ENCODE data around the gene LIG1. TPM values are rescaled to one million over a fixed set of nuclear protein-coding genes. Genes with fewer than 3 reads are reported as not detected.

LIG1 gene
- total and polyA plus RNA-seq, 2 of the 13 experiments (the other 11 are each of a cell fraction or from before 2014, with no cell fraction given) = 20.1 to 64.4 TPM

DNA sequence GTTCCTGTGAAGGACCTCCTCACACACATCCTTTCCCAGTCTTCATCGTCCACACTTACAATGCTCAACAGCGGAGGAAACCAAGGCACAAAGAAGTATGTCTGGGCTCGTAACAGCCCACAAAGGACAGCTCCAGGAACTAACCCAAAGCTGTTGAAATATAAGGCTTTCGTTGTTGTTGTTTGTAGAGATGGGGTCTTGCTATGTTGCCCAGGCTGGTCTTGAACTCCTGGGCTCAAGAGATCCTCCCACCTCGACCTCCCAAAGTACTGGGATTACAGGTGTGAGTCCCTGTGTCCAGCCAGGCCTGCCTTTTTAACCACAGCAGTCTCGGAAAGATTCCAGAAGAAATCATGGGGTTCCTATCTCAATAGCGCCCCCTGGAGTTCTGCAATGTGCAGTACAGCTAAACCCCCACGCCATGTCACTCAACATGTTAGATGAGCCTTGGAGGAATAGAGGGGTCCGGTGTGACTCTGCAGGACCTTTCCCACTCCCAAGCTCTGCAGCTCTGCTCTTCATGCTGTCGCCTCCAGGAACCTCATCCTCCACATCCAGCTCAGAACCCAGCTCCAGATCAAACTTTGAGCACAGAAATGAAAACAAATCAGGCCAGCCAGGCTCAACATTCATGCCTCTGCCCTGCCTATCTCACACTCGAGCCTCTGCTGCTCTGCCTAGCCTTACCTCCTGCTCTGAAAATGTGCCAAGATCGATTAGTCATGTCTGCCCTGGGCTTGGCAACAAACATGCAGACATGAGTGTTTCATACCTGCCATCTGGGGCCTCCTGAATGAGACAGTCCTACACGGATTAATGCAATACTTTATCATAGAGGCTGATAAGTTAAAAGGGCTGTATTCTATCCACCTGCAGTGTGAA lies 67.0 kb downstream of the LIG1 start (continued):
- TF ChIP-seq, protein P1, sequence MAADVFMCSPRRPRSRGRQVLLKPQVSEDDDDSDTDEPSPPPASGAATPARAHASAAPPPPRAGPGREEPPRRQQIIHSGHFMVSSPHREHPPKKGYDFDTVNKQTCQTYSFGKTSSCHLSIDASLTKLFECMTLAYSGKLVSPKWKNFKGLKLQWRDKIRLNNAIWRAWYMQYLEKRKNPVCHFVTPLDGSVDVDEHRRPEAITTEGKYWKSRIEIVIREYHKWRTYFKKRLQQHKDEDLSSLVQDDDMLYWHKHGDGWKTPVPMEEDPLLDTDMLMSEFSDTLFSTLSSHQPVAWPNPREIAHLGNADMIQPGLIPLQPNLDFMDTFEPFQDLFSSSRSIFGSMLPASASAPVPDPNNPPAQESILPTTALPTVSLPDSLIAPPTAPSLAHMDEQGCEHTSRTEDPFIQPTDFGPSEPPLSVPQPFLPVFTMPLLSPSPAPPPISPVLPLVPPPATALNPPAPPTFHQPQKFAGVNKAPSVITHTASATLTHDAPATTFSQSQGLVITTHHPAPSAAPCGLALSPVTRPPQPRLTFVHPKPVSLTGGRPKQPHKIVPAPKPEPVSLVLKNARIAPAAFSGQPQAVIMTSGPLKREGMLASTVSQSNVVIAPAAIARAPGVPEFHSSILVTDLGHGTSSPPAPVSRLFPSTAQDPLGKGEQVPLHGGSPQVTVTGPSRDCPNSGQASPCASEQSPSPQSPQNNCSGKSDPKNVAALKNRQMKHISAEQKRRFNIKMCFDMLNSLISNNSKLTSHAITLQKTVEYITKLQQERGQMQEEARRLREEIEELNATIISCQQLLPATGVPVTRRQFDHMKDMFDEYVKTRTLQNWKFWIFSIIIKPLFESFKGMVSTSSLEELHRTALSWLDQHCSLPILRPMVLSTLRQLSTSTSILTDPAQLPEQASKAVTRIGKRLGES (CRISPR knock-in tag; IDR thresholded peaks at IDR 0.05; ENCODE audit: borderline replicate concordance) = no peak
- TF ChIP-seq ERF (CRISPR knock-in tag; IDR thresholded peaks at IDR 0.05) (peak; percentile 44; the same call in 1 of the 2 replicates), NKX3-1 (CRISPR knock-in tag; IDR thresholded peaks at IDR 0.05) (no peak), ZNF432 (CRISPR knock-in tag; IDR thresholded peaks at IDR 0.05; ENCODE audit: borderline replicate concordance) (no peak), STAG1 (CRISPR knock-in tag; IDR thresholded peaks at IDR 0.05) (peak; percentile 67)

DNA sequence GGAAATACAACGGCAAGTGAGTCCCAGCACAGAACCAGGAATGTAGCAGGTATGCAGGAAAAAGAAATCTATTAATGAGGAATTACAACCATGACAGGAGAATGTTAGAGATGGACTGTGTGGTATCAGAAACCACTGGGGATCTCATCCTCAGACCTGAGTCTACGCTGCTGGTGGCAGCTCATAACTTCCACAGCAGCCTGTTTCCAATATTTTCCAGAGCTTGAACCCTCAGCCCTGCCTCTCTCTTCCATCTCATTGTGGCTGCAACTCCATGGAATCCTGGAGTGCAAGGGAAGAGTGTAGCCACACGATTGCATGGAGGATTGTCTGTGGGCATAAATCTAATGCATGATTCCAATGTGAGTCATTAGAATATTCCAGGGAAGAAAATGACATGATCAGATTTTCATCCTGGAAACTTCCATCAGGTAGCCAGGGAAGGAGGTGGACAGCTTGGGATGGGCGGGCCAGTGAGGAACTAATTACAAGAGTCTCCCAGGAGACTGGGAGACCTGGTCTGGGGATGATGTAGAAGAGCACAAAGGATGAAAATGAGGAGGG lies 74.5 kb downstream of the LIG1 start:
- H3K9me3 ChIP-seq (ENCODE audit: low read length) = no peaks in the 10 kb centered on the region
- no peaks in the 10 kb centered on the region; a peak in 1 of 5 replicates for H3K27me3 ChIP-seq (ENCODE audit: control insufficient read depth in 1 of 2, insufficient read depth in 2 of 2, low read length in 2 of 2)
- FAIRE-seq = no peak
- no peaks in the 10 kb centered on the region for H3K79me2 ChIP-seq (ENCODE audit: insufficient read depth, low read length)
- H3K4me3 ChIP-seq (replicated peaks in 1 of 3; ENCODE audit: insufficient read depth in 1 of 3, low read depth in 2 of 3, low read length in 3 of 3) = no peak overlapping the region
- no peak overlapping the region for H3K9ac ChIP-seq (ENCODE audit: insufficient read depth, low read depth, low read length)
- POLR2A ChIA-PET = no interaction called here
- WGBS (ENCODE audit: low lambda C conversion rate) = 63% methylated on average over 4 of the region's 4 CpGs
- H2AFZ ChIP-seq (ENCODE audit: low read length) = no peak overlapping the region
- intact Hi-C loops (cut with micrococcal nuclease; ENCODE audit: unreplicated experiment) (no loop called here), in situ Hi-C loops (cut with HindIII; ENCODE audit: extremely low pct_ligation_motif_present, low pct_unique_long_range_greater_than_20kb) (no loop called here)
- no peaks in the 10 kb centered on the region for H3K4me1 ChIP-seq (ENCODE audit: insufficient read depth, low read length)
- no peak for ATAC-seq
- no peak for DNase-seq (ENCODE audit: low spot score)
- BruUV-seq (replicated peaks) = no TSS peak
- no peak overlapping the region for H3K4me2 ChIP-seq (ENCODE audit: low read depth, low read length)
- CTCF ChIA-PET (ENCODE audit: low intra/inter-chr PET ratio, low total read pairs) = no interaction called here
- no peak overlapping the region for H3K27ac ChIP-seq (ENCODE audit: extremely low read length, insufficient read depth, low read length)
- no peaks in the 10 kb centered on the region for H3K36me3 ChIP-seq (replicated peaks in 1 of 2; ENCODE audit: control insufficient read depth in 1 of 2, insufficient read depth in 2 of 2, low read length in 2 of 2)
- no peaks in the 10 kb centered on the region for H4K20me1 ChIP-seq (ENCODE audit: insufficient read depth, low read length)
- TF ChIP-seq ZNF234 (CRISPR knock-in tag; conservative IDR thresholded peaks at IDR 0.05) (no peak), WIZ (CRISPR knock-in tag; IDR thresholded peaks at IDR 0.05) (no peak), MIXL1 (CRISPR knock-in tag; IDR thresholded peaks at IDR 0.05) (no peak), PITX1 (CRISPR knock-in tag; IDR thresholded peaks at IDR 0.05) (no peak), ZNF772 (CRISPR knock-in tag; IDR thresholded peaks at IDR 0.05) (no peak), ZFYVE20 (CRISPR knock-in tag; IDR thresholded peaks at IDR 0.05; ENCODE audit: borderline replicate concordance, low read depth) (no peak), ZNF598 (CRISPR knock-in tag; IDR thresholded peaks at IDR 0.05; ENCODE audit: borderline replicate concordance) (no peak)
- TF ChIP-seq, protein P2, sequence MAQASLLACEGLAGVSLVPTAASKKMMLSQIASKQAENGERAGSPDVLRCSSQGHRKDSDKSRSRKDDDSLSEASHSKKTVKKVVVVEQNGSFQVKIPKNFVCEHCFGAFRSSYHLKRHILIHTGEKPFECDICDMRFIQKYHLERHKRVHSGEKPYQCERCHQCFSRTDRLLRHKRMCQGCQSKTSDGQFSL (CRISPR knock-in tag; IDR thresholded peaks at IDR 0.05) = no peak
- TF ChIP-seq, protein P3, sequence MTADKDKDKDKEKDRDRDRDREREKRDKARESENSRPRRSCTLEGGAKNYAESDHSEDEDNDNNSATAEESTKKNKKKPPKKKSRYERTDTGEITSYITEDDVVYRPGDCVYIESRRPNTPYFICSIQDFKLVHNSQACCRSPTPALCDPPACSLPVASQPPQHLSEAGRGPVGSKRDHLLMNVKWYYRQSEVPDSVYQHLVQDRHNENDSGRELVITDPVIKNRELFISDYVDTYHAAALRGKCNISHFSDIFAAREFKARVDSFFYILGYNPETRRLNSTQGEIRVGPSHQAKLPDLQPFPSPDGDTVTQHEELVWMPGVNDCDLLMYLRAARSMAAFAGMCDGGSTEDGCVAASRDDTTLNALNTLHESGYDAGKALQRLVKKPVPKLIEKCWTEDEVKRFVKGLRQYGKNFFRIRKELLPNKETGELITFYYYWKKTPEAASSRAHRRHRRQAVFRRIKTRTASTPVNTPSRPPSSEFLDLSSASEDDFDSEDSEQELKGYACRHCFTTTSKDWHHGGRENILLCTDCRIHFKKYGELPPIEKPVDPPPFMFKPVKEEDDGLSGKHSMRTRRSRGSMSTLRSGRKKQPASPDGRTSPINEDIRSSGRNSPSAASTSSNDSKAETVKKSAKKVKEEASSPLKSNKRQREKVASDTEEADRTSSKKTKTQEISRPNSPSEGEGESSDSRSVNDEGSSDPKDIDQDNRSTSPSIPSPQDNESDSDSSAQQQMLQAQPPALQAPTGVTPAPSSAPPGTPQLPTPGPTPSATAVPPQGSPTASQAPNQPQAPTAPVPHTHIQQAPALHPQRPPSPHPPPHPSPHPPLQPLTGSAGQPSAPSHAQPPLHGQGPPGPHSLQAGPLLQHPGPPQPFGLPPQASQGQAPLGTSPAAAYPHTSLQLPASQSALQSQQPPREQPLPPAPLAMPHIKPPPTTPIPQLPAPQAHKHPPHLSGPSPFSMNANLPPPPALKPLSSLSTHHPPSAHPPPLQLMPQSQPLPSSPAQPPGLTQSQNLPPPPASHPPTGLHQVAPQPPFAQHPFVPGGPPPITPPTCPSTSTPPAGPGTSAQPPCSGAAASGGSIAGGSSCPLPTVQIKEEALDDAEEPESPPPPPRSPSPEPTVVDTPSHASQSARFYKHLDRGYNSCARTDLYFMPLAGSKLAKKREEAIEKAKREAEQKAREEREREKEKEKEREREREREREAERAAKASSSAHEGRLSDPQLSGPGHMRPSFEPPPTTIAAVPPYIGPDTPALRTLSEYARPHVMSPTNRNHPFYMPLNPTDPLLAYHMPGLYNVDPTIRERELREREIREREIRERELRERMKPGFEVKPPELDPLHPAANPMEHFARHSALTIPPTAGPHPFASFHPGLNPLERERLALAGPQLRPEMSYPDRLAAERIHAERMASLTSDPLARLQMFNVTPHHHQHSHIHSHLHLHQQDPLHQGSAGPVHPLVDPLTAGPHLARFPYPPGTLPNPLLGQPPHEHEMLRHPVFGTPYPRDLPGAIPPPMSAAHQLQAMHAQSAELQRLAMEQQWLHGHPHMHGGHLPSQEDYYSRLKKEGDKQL (CRISPR knock-in tag; IDR thresholded peaks at IDR 0.05; ENCODE audit: low read depth) = no peak
